H1 (cell line): ENCODE data around the gene ZBTB22. TPM values are rescaled to one million over a fixed set of nuclear protein-coding genes. Genes with fewer than 3 reads are reported as not detected.
A peak's percentile ranks its signal among the peaks of the same experiment; 100 is the strongest.

ENCODE experiments used
- CTCF ChIA-PET: fragments of 300-600 bp; sonication (Branson Sonifier 250); formaldehyde crosslinking; loops from one replicate; lab custom pipeline; 2021; ENCODE audit not compliant: partially characterized antibody; lab: Charles Lee
- POLR2A ChIA-PET: fragments of 300-600 bp; sonication (Branson Sonifier 250); formaldehyde crosslinking; loops from one replicate; lab custom pipeline; 2021; ENCODE audit warnings: inconsistent platforms; ENCODE audit not compliant: partially characterized antibody; lab: Charles Lee
- DNase-seq, 2 experiments: peaks; one replicate each; pipeline versions ENCODE4 v3.0.0 to v3.0.0-alpha.2; 2010 to 2022; ENCODE audit warnings: low spot score in 2 of 2, low read depth in 1 of 2, mixed read lengths in 1 of 2
- FAIRE-seq: peaks from 2 replicates; lab custom pipeline; 2011; peaks lifted over from hg19 to GRCh38; lab: Jason Lieb, UNC
- H2AFZ ChIP-seq: 2 replicates; pipeline ENCODE4 v1.8.1; 2012; ENCODE audit warnings: low read length, inconsistent platforms
- H2AK5ac ChIP-seq: 2 replicates; pipeline ENCODE4 v1.6.1; 2013; ENCODE audit warnings: low read depth, low read length
- H2BK120ac ChIP-seq: replicated peaks from 2 replicates; pipeline ENCODE3; 2013; ENCODE audit warnings: low read depth, low read length, inconsistent platforms
- H2BK12ac ChIP-seq: 2 replicates; pipeline ENCODE4 v1.6.1; 2013; ENCODE audit warnings: low read depth, low read length
- H2BK15ac ChIP-seq: 2 replicates; pipeline ENCODE4 v1.6.1; 2013; ENCODE audit warnings: low read length
- H2BK20ac ChIP-seq: 2 replicates; pipeline ENCODE4 v1.6.1; 2013; ENCODE audit warnings: low read length
- H2BK5ac ChIP-seq: 2 replicates; pipeline ENCODE4 v1.6.1; 2013; ENCODE audit warnings: low read depth, low read length
- H3K14ac ChIP-seq: 2 replicates; pipeline ENCODE4 v1.6.1; 2013; ENCODE audit warnings: inconsistent platforms; ENCODE audit not compliant: insufficient read length
- H3K18ac ChIP-seq: 2 replicates; pipeline ENCODE4 v1.6.1; 2013; ENCODE audit warnings: low read length; ENCODE audit errors: extremely low read depth
- H3K23ac ChIP-seq: 2 replicates; pipeline ENCODE4 v1.6.1; 2013; ENCODE audit warnings: inconsistent platforms; ENCODE audit not compliant: insufficient read length
- H3K23me2 ChIP-seq: 2 replicates; pipeline ENCODE4 v1.6.1; 2013; ENCODE audit warnings: low read depth, low read length
- H3K27ac ChIP-seq: 2 replicates; pipeline ENCODE4 v1.6.1; 2011; ENCODE audit warnings: low read depth, low read length, inconsistent platforms
- H3K27me3 ChIP-seq, 4 experiments: replicated peaks in 1 of 4; 1 replicate in 1 of 4; 2 replicates in 3 of 4; pipeline versions ENCODE4 v1.6.1 to v1.8.1; 2011 to 2013; ENCODE audit warnings: low read length in 3 of 4, mild to moderate bottlenecking in 3 of 4, inconsistent platforms in 2 of 4, mixed read lengths in 2 of 4, moderate library complexity in 1 of 4; ENCODE audit not compliant: control insufficient read depth in 3 of 4, insufficient read depth in 3 of 4; ENCODE audit errors: extremely low read depth in 1 of 4
- H3K36me3 ChIP-seq, 4 experiments: 2 replicates each; pipeline versions ENCODE4 v1.6.1 to v1.8.1; 2011 to 2013; ENCODE audit warnings: mild to moderate bottlenecking in 4 of 4, low read length in 3 of 4, moderate library complexity in 2 of 4, control low read depth in 1 of 4, inconsistent platforms in 1 of 4; ENCODE audit not compliant: insufficient read depth in 4 of 4, control insufficient read depth in 2 of 4
- H3K4ac ChIP-seq: replicated peaks from 2 replicates; pipeline ENCODE3; 2013; ENCODE audit warnings: low read length, low read depth, mixed read lengths, inconsistent platforms; ENCODE audit not compliant: insufficient read length
- H3K4me1 ChIP-seq, 4 experiments: replicated peaks in 1 of 4; 1 replicate in 1 of 4; 2 replicates in 3 of 4; pipeline versions ENCODE4 v1.6.1 to v1.8.1; 2011 to 2013; ENCODE audit warnings: low read length in 3 of 4, inconsistent platforms in 2 of 4, mixed read lengths in 1 of 4; ENCODE audit not compliant: insufficient read depth in 4 of 4, control insufficient read depth in 3 of 4
- H3K4me2 ChIP-seq, 2 experiments: 2 replicates each; pipeline versions ENCODE4 v1.6.1 to v1.8.1; 2011 to 2013; ENCODE audit warnings: low read depth in 2 of 2, low read length in 2 of 2, control low read depth in 1 of 2, inconsistent platforms in 1 of 2, mild to moderate bottlenecking in 1 of 2; ENCODE audit not compliant: insufficient read depth in 1 of 2
- H3K4me3 ChIP-seq, 4 experiments: fragments of 200-600, 300-600 bp in 1 of 4; sonication (generic), shearing (Covaris generic), sonication (Bioruptor Twin) in 1 of 4; 2 replicates each; pipeline versions ENCODE4 v1.5.1 to v1.8.1; 2011 to 2016; ENCODE audit warnings: low read length in 4 of 4, low read depth in 3 of 4, control low read depth in 2 of 4, inconsistent platforms in 2 of 4, mild to moderate bottlenecking in 2 of 4, mixed read lengths in 1 of 4, moderate library complexity in 1 of 4; ENCODE audit not compliant: insufficient read depth in 2 of 4; ENCODE audit errors: extremely low read depth in 1 of 4
- H3K56ac ChIP-seq: replicated peaks from 2 replicates; pipeline ENCODE3; 2013; ENCODE audit warnings: low read depth, mild to moderate bottlenecking, mixed read lengths, low read length, inconsistent platforms; ENCODE audit not compliant: insufficient read length
- H3K79me1 ChIP-seq: 2 replicates; pipeline ENCODE4 v1.6.1; 2013; ENCODE audit warnings: low read depth, low read length, control low read depth
- H3K79me2 ChIP-seq, 2 experiments: 2 replicates each; pipeline versions ENCODE4 v1.6.1 to v1.8.1; 2012 to 2013; ENCODE audit warnings: low read length in 2 of 2, mild to moderate bottlenecking in 2 of 2, inconsistent platforms in 1 of 2; ENCODE audit not compliant: insufficient read depth in 2 of 2, control insufficient read depth in 1 of 2
- H3K9ac ChIP-seq, 4 experiments: replicated peaks in 1 of 4; 1 replicate in 1 of 4; 2 replicates in 3 of 4; pipeline versions ENCODE4 v1.6.1 to v1.8.1; 2011 to 2013; ENCODE audit warnings: low read depth in 3 of 4, low read length in 3 of 4, control low read depth in 2 of 4, mild to moderate bottlenecking in 2 of 4, moderate library complexity in 2 of 4, inconsistent platforms in 1 of 4; ENCODE audit errors: extremely low read depth in 1 of 4
- H3K9me3 ChIP-seq, 2 experiments: 2 replicates each; pipeline versions ENCODE4 v1.6.1 to v1.8.1; 2012 to 2013; ENCODE audit warnings: mild to moderate bottlenecking in 2 of 2, moderate library complexity in 2 of 2, control low read depth in 1 of 2, inconsistent platforms in 1 of 2, low read depth in 1 of 2, low read length in 1 of 2, mixed read lengths in 1 of 2; ENCODE audit not compliant: insufficient read depth in 2 of 2
- H4K20me1 ChIP-seq, 2 experiments: replicated peaks in 1 of 2; 2 replicates each; pipeline versions ENCODE3 to v1.8.1; 2011 to 2013; ENCODE audit warnings: inconsistent platforms in 2 of 2, low read length in 2 of 2, mild to moderate bottlenecking in 1 of 2; ENCODE audit not compliant: insufficient read depth in 2 of 2, control insufficient read depth in 1 of 2
- H4K5ac ChIP-seq: 2 replicates; pipeline ENCODE4 v1.6.1; 2013; ENCODE audit warnings: low read length, low read depth, mixed read lengths, inconsistent platforms; ENCODE audit not compliant: insufficient read length
- H4K8ac ChIP-seq: 2 replicates; pipeline ENCODE4 v1.8.0; 2013; ENCODE audit warnings: mild to moderate bottlenecking, moderate library complexity, low read length, inconsistent platforms; ENCODE audit not compliant: insufficient read depth; ENCODE audit errors: extremely low read depth
- H4K91ac ChIP-seq: replicated peaks from 2 replicates; pipeline ENCODE3; 2013; ENCODE audit warnings: low read length, mixed read lengths, inconsistent platforms; ENCODE audit not compliant: insufficient read length
- ATF2 ChIP-seq: IDR thresholded peaks from 2 replicates; pipeline ENCODE4 v1.6.1; 2012; ENCODE audit warnings: low read length, inconsistent platforms
- BACH1 ChIP-seq: IDR thresholded peaks from 2 replicates; pipeline ENCODE4 v1.6.1; 2012; ENCODE audit warnings: low read length, improper control_type of control experiment
- EP300 ChIP-seq, 2 experiments: IDR thresholded peaks; 1 replicate in 1 of 2; 2 replicates in 1 of 2; pipeline ENCODE4 v1.6.1; 2011 to 2012; ENCODE audit warnings: low read depth in 2 of 2, low read length in 2 of 2, mild to moderate bottlenecking in 2 of 2, borderline replicate concordance in 1 of 2, inconsistent platforms in 1 of 2, moderate library complexity in 1 of 2
- GTF2F1 ChIP-seq: IDR thresholded peaks from 2 replicates; pipeline ENCODE4 v1.6.1; 2012; ENCODE audit warnings: low read depth, low read length, improper control_type of control experiment, borderline replicate concordance
- HDAC6 ChIP-seq: IDR thresholded peaks from one replicate; pipeline ENCODE4 v1.7.1; 2012; ENCODE audit warnings: low read depth, mild to moderate bottlenecking, inconsistent platforms, low read length, moderate library complexity
- JUN ChIP-seq: IDR thresholded peaks from 2 replicates; pipeline ENCODE4 v1.6.1; 2011; ENCODE audit warnings: low read depth, mild to moderate bottlenecking, improper control_type of control experiment, low read length
- SP2 ChIP-seq: IDR thresholded peaks from 2 replicates; pipeline ENCODE4 v1.6.1; 2012; ENCODE audit warnings: mild to moderate bottlenecking, low read length, inconsistent platforms
- SRF ChIP-seq: IDR thresholded peaks from 2 replicates; pipeline ENCODE4 v1.6.1; 2011; ENCODE audit warnings: mild to moderate bottlenecking, low read depth, low read length, moderate library complexity
- SUZ12 ChIP-seq: fragments of 200-600 bp; sonication (generic); IDR thresholded peaks from 2 replicates; pipeline ENCODE4 v1.6.1; 2012; ENCODE audit warnings: mild to moderate bottlenecking, inconsistent platforms, low read length, moderate library complexity, mixed read lengths
- TCF12 ChIP-seq: IDR thresholded peaks from 2 replicates; pipeline ENCODE4 v1.6.1; 2011; ENCODE audit warnings: low read depth, mild to moderate bottlenecking, low read length
- WGBS, 2 experiments: shearing (Covaris generic) in 1 of 2; methylation state at CpG; one replicate each; pipeline versions ENCODE4 v1.1.6 to v1.1.7; 2013 to 2015; ENCODE audit warnings: low lambda C conversion rate in 2 of 2, mixed read lengths in 2 of 2, inconsistent platforms in 1 of 2, low coverage in 1 of 2, missing lambda C conversion rate in 1 of 2; ENCODE audit not compliant: insufficient replicate concordance in 2 of 2, insufficient coverage in 1 of 2, insufficient read length in 1 of 2; ENCODE audit errors: extremely low coverage in 1 of 2, missing lambda C conversion rate in 1 of 2; 5-methylcytosine and 5-hydroxymethylcytosine counted together
- polyA plus RNA-seq, 7 experiments: library from polyadenylated mRNA; depleted of rRNA in 3 of 7; stranded (reverse) in 5 of 7; unstranded in 2 of 7; fragments of >200 nt in 5 of 7; fragments of 200-250 nt in 2 of 7; gene quantifications; 1 replicate in 5 of 7; 2 replicates in 1 of 7; 4 replicates in 1 of 7; pipeline versions ENCODE4 v1.2.1 to v1.2.3, GENCODE V29; 2011 to 2013; ENCODE audit warnings: missing spikeins in 2 of 7, mixed read lengths in 2 of 7
- total RNA-seq: library from RNA; stranded (reverse); fragmentation: NEBNext Ultra II Directional; extraction: Animal tissue kit (Norgen Biotek cat#: 25700); gene quantifications from 2 replicates; pipeline ENCODE4 v1.2.1, GENCODE V29; 2021

Gene ZBTB22
- total and polyA plus RNA-seq, 2 of the 8 experiments (the other 6 are each of a cell fraction or from before 2014, with no cell fraction given) = 7.4 to 9.9 TPM

GRCh38 chr6:33295621-33296369, 21.7 kb downstream of the ZBTB22 start:
- Histone ChIP-seq H3K27me3 (no peaks in the 10 kb centered on the region), H4K5ac (no peak overlapping the region), H2BK20ac (no peak overlapping the region), H3K4ac (no peak overlapping the region), H2AK5ac (no peak overlapping the region), H3K79me2 (peaks cover 0 to 18% of the 10 kb centered on the region in 2 experiments; a peak in 2 of 4 replicates), H3K4me1 (peaks cover 0 to 6% (median 4%) of the 10 kb centered on the region in 4 experiments; a peak in 6 of 7 replicates), H3K79me1 (peaks cover 6% of the 10 kb centered on the region; the same call in 1 of the 2 replicates)
- POLR2A ChIA-PET = interaction anchor here (1.4 to 16.7 kb wide), 5 partner anchors 7 to 138 kb away, joined by 3 to 337 read pairs (median 70); partner anchors contain the start of genes B3GALT4, PFDN6, RPS18 and TAPBP
- DNase-seq = no peak
- WGBS, 2 experiments = 88% methylated on average over 11 of the region's 15 CpGs; no CpG with 5 or more reads in 1 of the 2 experiments
- no peak for FAIRE-seq
- no peak for TF ChIP-seq EP300 (IDR thresholded peaks at IDR 0.05; ENCODE audit: borderline replicate concordance in 1 of 2, low read depth in 2 of 2, low read length in 2 of 2)
- TF ChIP-seq GTF2F1 = no peak
- TF ChIP-seq SUZ12 = no peak
- no peak for TF ChIP-seq JUN
- no peak for TF ChIP-seq TCF12
- no peak for TF ChIP-seq HDAC6
- no peak for TF ChIP-seq ATF2
- no peak for TF ChIP-seq BACH1
- TF ChIP-seq SRF = no peak
- no peak for TF ChIP-seq SP2
- TF ChIP-seq, all 59 proteins: peak for 0
- Histone ChIP-seq H2BK12ac (no peak overlapping the region), H3K9ac (peak overlapping the region in 1 of 4 experiments; percentile 37; a peak in 2 of 7 replicates), H3K18ac (no peak overlapping the region), H3K23me2 (peaks cover 16% of the 10 kb centered on the region), H2AFZ (no peak overlapping the region), H2BK15ac (no peak overlapping the region), H3K4me2 (no peak overlapping the region; a peak in 1 of 4 replicates), H3K14ac (no peak overlapping the region), H2BK5ac (no peak overlapping the region), H2BK120ac (no peak overlapping the region), H4K20me1 (peaks cover 0 to 3% of the 10 kb centered on the region in 2 experiments), H4K91ac (no peak overlapping the region), H4K8ac (no peak overlapping the region), H3K23ac (no peak overlapping the region), H3K27ac (no peak overlapping the region), H3K36me3 (peaks cover 12 to 21% (median 17%) of the 10 kb centered on the region in 4 experiments; a peak in 7 of 8 replicates), H3K4me3 (no peak overlapping the region), H3K56ac (no peak overlapping the region), H3K9me3 (no peaks in the 10 kb centered on the region)
- CTCF ChIA-PET = interaction anchor here (1.4 to 6.2 kb wide), 2 partner anchors 17 to 24 kb away, joined by 5 to 77 read pairs; partner anchors contain the start of genes B3GALT4, RPS18 and VPS52
